Measurements from ENCODE around the gene SFXN5. TPM values are rescaled to one million over a fixed set of nuclear protein-coding genes. Genes with fewer than 3 reads are reported as not detected.

Gene SFXN5
- total RNA-seq, 1 experiment from 2014 or later = 6.0 TPM

- H3K4me1 Mint-ChIP-seq (ENCODE audit: insufficient read depth, unreplicated experiment) = no peaks in the 10 kb centered on the region
Measured at GRCh38 chr2:72965770-72966450, 105.6 kb downstream of the SFXN5 start.

DNA sequence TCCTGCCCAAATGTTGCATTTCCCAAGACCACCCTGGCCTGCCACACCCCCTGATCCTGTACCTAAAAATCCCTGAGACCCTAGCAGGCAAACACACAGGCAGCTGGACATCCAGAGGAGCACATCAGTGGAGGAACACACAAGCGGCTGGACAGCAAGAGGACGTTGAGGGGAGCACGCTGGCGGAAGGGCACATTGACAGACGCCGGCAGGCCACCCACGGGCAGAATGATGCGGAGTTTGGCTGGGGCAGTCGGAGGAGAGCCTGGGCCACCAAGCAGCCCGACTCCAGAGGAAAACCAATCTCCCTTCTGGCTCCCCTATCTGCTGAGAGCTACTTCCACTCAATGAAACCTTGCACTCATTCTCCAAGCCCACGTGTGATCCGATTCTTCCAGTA lies 106.5 kb downstream of the SFXN5 start:
- POLR2A ChIA-PET = no interaction called here
- BruUV-seq (replicated peaks) = no TSS peak

More at GRCh38 chr2:72965770-72966450, 105.6 kb downstream of the SFXN5 start:
- H3K27me3 Mint-ChIP-seq (ENCODE audit: insufficient read depth, unreplicated experiment) = no peaks in the 10 kb centered on the region
- POLR2A ChIA-PET = interaction anchor here (0.5 kb wide), 1 partner anchor 59 kb away, joined by 3 read pairs; no protein-coding TSS in a partner anchor
- no peak overlapping the region for H3K27ac Mint-ChIP-seq (ENCODE audit: low read depth, unreplicated experiment)
- no peak overlapping the region for H3K4me3 Mint-ChIP-seq (ENCODE audit: unreplicated experiment)
- no peak for DNase-seq (ENCODE audit: unreplicated experiment)
- no peak for TF ChIP-seq CTCF (IDR thresholded peaks at IDR 0.05; ENCODE audit: unreplicated experiment)
- no peaks in the 10 kb centered on the region for H3K36me3 Mint-ChIP-seq (ENCODE audit: insufficient read depth, unreplicated experiment)
- no TSS peak for BruUV-seq (replicated peaks)
- intact Hi-C loops (cut with micrococcal nuclease) = no loop called here
- CTCF ChIA-PET = interaction anchor here (1.1 to 1.2 kb wide), 2 partner anchors 29 to 73 kb away, joined by 3 read pairs; no protein-coding TSS in a partner anchor
- H3K9me3 Mint-ChIP-seq (ENCODE audit: unreplicated experiment) = no peaks in the 10 kb centered on the region

DNA sequence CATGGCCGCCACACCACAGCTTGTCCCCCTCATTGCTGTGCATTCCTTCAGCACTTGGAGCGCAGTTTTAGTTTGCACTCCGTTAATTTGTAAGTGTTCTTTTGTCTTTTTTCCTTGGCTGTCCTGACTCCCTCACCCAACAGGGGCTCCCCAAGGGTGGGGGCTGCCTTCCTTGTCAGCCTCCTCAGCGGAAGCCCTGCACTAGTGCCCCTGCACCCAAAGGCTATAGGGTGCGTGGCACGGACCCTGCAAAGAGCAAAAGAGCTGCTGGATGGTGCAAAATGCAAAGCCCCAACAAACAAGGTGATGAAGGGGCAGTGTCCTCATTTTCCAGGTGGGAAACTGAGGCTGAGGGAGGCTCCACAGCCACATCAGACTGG lies 107.4 kb downstream of the SFXN5 start:
- CTCF ChIA-PET = interaction anchor here (0.9 to 1.6 kb wide), 2 partner anchors 10 to 12 kb away, joined by 3 to 4 read pairs; no protein-coding TSS in a partner anchor

More for the DNA sequence above, 106.5 kb downstream of the SFXN5 start:
- Mint-ChIP-seq H3K27me3 (ENCODE audit: insufficient read depth, unreplicated experiment) (no peaks in the 10 kb centered on the region), H3K9me3 (ENCODE audit: unreplicated experiment) (no peaks in the 10 kb centered on the region), H3K4me1 (ENCODE audit: insufficient read depth, unreplicated experiment) (no peaks in the 10 kb centered on the region), H3K36me3 (ENCODE audit: insufficient read depth, unreplicated experiment) (no peaks in the 10 kb centered on the region), H3K27ac (ENCODE audit: low read depth, unreplicated experiment) (no peak overlapping the region), H3K4me3 (ENCODE audit: unreplicated experiment) (no peak overlapping the region)
- intact Hi-C loops (cut with micrococcal nuclease) = no loop called here
- CTCF ChIA-PET = interaction anchor here (1.2 kb wide), 1 partner anchor 30 kb away, joined by 3 read pairs; no protein-coding TSS in a partner anchor
- no peak for DNase-seq (ENCODE audit: unreplicated experiment)
- no peak for TF ChIP-seq CTCF (IDR thresholded peaks at IDR 0.05; ENCODE audit: unreplicated experiment)

More for the DNA sequence above, 107.4 kb downstream of the SFXN5 start:
- intact Hi-C loops (cut with micrococcal nuclease) = no loop called here
- no peak for DNase-seq (ENCODE audit: unreplicated experiment)
- no peak for TF ChIP-seq CTCF (IDR thresholded peaks at IDR 0.05; ENCODE audit: unreplicated experiment)
- POLR2A ChIA-PET = interaction anchor here (0.6 to 1.2 kb wide), 2 partner anchors 17 to 69 kb away, joined by 3 read pairs; no protein-coding TSS in a partner anchor
- no TSS peak for BruUV-seq (replicated peaks)
- Mint-ChIP-seq H3K4me3 (ENCODE audit: unreplicated experiment) (no peak overlapping the region), H3K27ac (ENCODE audit: low read depth, unreplicated experiment) (no peak overlapping the region), H3K4me1 (ENCODE audit: insufficient read depth, unreplicated experiment) (no peaks in the 10 kb centered on the region), H3K9me3 (ENCODE audit: unreplicated experiment) (no peaks in the 10 kb centered on the region), H3K27me3 (ENCODE audit: insufficient read depth, unreplicated experiment) (no peaks in the 10 kb centered on the region), H3K36me3 (ENCODE audit: insufficient read depth, unreplicated experiment) (no peaks in the 10 kb centered on the region)

Data from MCF 10A (cell line).